ENCODE measurements around the gene MED27.
A peak's percentile ranks its signal among the peaks of the same experiment; 100 is the strongest.

Gene MED27

DNA sequence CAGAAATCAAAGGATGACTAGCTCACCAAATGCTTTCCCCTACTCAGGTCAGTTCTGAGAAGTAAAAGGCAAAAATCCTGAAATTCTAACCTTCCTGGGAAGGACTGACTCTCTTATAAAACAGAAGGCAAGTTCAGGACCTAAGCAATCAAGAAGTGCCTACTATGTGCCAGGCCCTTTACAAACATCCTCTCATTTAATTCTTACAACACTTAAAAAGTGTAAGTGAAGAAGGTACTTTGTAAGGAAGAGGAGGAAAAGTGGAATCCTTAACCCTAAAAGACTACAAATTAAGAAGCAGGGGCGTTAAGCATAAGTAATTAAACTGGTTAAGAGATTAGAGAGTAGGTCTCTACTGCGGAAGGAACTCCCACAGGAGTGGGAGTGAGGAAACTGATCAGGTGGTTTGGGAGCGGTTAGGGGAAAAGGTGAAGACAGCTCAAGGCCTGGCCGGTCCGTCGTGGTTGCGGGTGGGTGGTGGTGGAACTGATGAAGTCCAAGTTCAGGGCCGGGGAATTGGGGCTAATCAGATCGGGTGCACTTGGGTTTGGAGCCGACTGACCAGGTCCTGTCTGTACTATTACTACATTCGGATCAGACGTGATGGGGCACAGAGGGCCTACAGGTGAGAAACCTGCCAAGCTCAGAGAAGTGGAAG lies 839 bp downstream of the MED27 start:
- no peak for DNase-seq (ENCODE audit: low read depth, low spot score)
- in situ Hi-C loops (cut with HindIII; ENCODE audit: low sequenced_read_pairs), result no loop called here
- peak overlapping the region; percentile 82 for H3K4me3 ChIP-seq (ENCODE audit: low read depth, low read length)
- no peak for TF ChIP-seq CTCF (IDR thresholded peaks at IDR 0.05; ENCODE audit: low read depth, low read length)

DNA sequence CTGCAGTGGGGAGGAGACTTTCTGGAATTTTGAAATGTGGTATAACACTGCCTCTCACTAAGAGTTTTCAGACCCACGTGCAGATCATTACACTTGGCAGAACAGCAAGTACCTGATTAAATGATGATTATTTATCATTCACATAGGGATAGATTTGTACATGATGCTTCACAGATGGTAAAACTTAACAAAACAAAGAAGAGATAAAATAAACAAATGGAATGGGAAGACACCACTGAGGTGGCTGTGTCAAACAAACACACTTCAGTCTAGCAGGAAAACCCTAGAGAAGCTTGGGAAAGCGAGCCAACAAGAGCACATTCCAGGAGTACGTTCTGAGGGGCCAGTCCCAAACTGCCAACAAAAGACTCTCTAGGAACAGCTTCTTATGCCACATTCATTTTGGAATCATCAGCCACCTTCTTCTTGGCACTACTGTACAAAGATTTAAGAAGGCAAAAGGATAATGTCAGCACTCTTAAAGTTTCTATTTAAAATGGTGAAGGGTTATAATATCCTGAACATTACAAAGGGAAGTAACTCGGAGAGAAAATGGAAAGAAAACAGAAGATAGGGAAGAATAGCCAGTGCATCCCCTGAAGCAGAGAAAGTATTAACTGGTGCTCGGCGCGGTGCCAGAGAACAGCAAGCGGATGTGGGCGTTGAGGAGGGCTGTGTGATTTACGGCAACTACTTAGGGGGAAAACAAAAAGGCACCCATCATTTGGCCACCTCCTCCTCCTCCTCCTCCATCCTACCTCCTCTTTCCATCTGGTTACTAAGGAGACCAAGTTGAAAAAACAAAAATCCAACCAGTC lies 1.6 kb downstream of the MED27 start:
- peak overlapping the region; percentile 82 for H3K4me3 ChIP-seq (ENCODE audit: low read depth, low read length)

GRCh38 chr9:132075853-132076252 lies 3.8 kb downstream of the MED27 start:
- H3K4me3 ChIP-seq (ENCODE audit: low read depth, low read length), result no peak overlapping the region
- TF ChIP-seq CTCF (IDR thresholded peaks at IDR 0.05; ENCODE audit: low read depth, low read length), result no peak
- in situ Hi-C loops (cut with HindIII; ENCODE audit: low sequenced_read_pairs), result no loop called here
- DNase-seq (ENCODE audit: low read depth, low spot score), result no peak

More for the DNA sequence above, 1.6 kb downstream of the MED27 start:
- peak; percentile 74 for DNase-seq (ENCODE audit: low read depth, low spot score)
- TF ChIP-seq CTCF (IDR thresholded peaks at IDR 0.05; ENCODE audit: low read depth, low read length), result no peak
- in situ Hi-C loops (cut with HindIII; ENCODE audit: low sequenced_read_pairs), result no loop called here

- no peak overlapping the region for H3K4me3 ChIP-seq (ENCODE audit: low read depth, low read length)
- in situ Hi-C loops (cut with HindIII; ENCODE audit: low sequenced_read_pairs), result no loop called here
- TF ChIP-seq CTCF (IDR thresholded peaks at IDR 0.05; ENCODE audit: low read depth, low read length), result no peak
- DNase-seq (ENCODE audit: low read depth, low spot score), result peak; percentile 79
Observed at GRCh38 chr9:132074736-132075135, 4.9 kb downstream of the MED27 start.

DNA sequence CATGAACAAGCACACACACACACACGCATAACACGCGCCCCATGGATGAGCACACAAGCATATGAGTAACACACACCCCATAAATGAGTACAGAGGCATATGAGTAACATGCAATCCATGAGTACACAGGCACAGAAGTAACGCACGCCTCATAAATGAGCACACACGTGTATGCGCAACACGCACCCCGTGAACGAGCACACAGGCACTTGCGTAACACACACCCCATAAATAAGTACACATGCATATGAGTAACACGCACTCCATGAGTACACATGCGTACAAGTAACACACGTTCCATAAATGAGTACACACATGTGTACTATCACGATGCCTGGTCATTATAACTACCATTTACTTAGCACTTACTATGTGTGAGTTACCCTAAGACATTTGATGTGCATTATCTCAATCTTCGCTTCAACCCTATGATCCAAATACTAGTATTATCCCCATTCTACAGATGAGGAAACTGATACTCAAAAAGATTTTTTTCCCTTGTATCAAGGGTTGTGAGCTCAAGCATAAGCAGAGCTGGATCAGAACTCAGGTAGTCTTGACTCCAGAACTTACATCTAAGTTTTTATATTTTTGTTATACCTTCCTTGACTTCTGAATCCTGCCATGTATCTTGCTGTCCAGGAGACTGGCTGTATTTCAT lies 7.7 kb downstream of the MED27 start:
- H3K4me3 ChIP-seq (ENCODE audit: low read depth, low read length), result no peak overlapping the region
- no peak for DNase-seq (ENCODE audit: low read depth, low spot score)
- in situ Hi-C loops (cut with HindIII; ENCODE audit: low sequenced_read_pairs), result no loop called here
- no peak for TF ChIP-seq CTCF (IDR thresholded peaks at IDR 0.05; ENCODE audit: low read depth, low read length)

DNA sequence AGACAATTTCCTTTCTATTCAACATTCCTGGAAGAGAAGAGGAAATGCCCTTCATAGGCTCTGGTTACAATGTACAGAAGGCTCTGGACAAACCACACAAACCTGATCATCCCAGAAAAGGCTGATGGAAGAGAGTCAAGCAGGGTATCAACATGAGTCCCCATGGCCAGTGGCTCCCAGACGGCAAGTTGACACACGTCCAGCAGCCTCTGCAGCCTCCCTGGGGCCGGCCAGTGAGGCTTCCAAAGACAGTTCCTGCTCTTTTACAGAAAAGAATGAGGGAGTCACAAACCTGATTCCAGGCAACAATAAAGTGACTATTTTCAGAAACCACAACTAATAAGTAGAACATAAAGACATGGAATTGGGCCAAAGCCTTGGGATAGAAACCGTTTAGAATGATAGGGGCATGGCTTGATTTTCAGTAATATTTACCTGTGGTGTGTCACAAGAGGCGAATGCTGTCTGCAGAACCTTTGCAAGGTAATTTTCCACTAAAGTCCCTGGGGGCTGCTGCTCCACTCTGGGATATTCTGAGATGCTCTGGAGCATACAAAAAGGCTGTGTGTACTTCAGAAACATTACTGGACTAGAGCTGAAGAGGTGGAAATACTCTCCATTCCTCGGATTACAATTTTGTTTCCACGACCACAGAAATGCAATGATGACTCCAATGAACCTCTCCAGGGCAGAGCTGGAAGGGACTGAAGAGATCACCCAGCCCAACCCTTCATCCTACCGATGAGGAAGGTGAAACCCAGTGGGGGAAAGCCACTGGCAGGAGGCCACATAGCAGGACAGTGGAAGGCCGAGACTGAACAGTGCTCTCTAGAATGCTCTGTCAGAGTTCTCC lies 10.4 kb downstream of the MED27 start:
- no peak overlapping the region for H3K4me3 ChIP-seq (ENCODE audit: low read depth, low read length)
- in situ Hi-C loops (cut with HindIII; ENCODE audit: low sequenced_read_pairs), result no loop called here
- TF ChIP-seq CTCF (IDR thresholded peaks at IDR 0.05; ENCODE audit: low read depth, low read length), result no peak
- peak; percentile 78 for DNase-seq (ENCODE audit: low read depth, low spot score)
